HEK293 (cell line): ENCODE measurements around the gene CFAP46.

ENCODE experiments used
- CTCF ChIA-PET: fragments of 350-600 bp; formaldehyde crosslinking; extraction: SDS; loops from one replicate; lab custom pipeline; 2021; ENCODE audit warnings: antibody characterized with exemption; lab: Yijun Ruan, JAX
- POLR2A ChIA-PET: fragments of 300-600 bp; formaldehyde crosslinking; extraction: SDS; loops from one replicate; lab custom pipeline; 2020; ENCODE audit warnings: antibody characterized with exemption, inconsistent platforms; lab: Yijun Ruan, JAX
- H3K27ac ChIP-seq: fragments of 200-500 bp; sonication (Bioruptor generic); 2 replicates; pipeline ENCODE4 v1.5.1; 2014; ENCODE audit warnings: low read depth, low read length, control low read depth, inconsistent platforms; ENCODE audit errors: extremely low read depth
- H3K36me3 ChIP-seq, 2 experiments: fragments of 200-500 bp in 1 of 2; sonication (Bioruptor generic) in 1 of 2; 1 replicate in 1 of 2; 2 replicates in 1 of 2; pipeline ENCODE4 v1.5.1; 2014 to 2017; ENCODE audit warnings: inconsistent platforms in 2 of 2, low read length in 2 of 2; ENCODE audit not compliant: control insufficient read depth in 2 of 2, insufficient read depth in 1 of 2
- H3K4me1 ChIP-seq: fragments of 200-500 bp; sonication (Bioruptor generic); 2 replicates; pipeline ENCODE4 v1.5.1; 2014; ENCODE audit warnings: mild to moderate bottlenecking, low read length, inconsistent platforms; ENCODE audit not compliant: control insufficient read depth, insufficient read depth
- H3K4me3 ChIP-seq: 2 replicates; pipeline ENCODE4 v1.5.1; 2011; ENCODE audit warnings: low read depth, mild to moderate bottlenecking, control low read depth, low read length, moderate library complexity
- H3K9me3 ChIP-seq: fragments of 200-500 bp; sonication (Bioruptor generic); 2 replicates; pipeline ENCODE4 v1.5.1; 2014; ENCODE audit warnings: low read depth, low read length, inconsistent platforms; ENCODE audit not compliant: control insufficient read depth, insufficient read depth
- ATF2 ChIP-seq: fragments of 450-650 bp; formaldehyde crosslinking; IDR thresholded peaks from 2 replicates; pipeline ENCODE4 v1.5.1; 2016; ENCODE audit warnings: missing biosample characterization, missing genetic modification characterization, low read depth
- HOXA7 ChIP-seq: sonication (generic); formaldehyde crosslinking; IDR thresholded peaks from 2 replicates; pipeline ENCODE4 v1.8.1; 2022; ENCODE audit warnings: missing genetic modification reagents, borderline replicate concordance
- HOXD13 ChIP-seq: sonication (generic); formaldehyde crosslinking; IDR thresholded peaks from 2 replicates; pipeline ENCODE4 v1.8.0; 2022; ENCODE audit warnings: missing genetic modification reagents, borderline replicate concordance
- KLF8 ChIP-seq: fragments of 450-650 bp; formaldehyde crosslinking; IDR thresholded peaks from 2 replicates; pipeline ENCODE4 v1.5.1; 2016; ENCODE audit warnings: missing biosample characterization, missing genetic modification characterization
- PRDM6 ChIP-seq: fragments of 450-650 bp; formaldehyde crosslinking; IDR thresholded peaks from 2 replicates; pipeline ENCODE4 v1.5.1; 2017; ENCODE audit warnings: missing biosample characterization, missing genetic modification characterization
- REPIN1 ChIP-seq: fragments of 450-650 bp; formaldehyde crosslinking; IDR thresholded peaks from 2 replicates; pipeline ENCODE4 v1.5.1; 2017; ENCODE audit warnings: missing biosample characterization, missing genetic modification characterization, low read depth
- SALL2 ChIP-seq: fragments of 450-650 bp; formaldehyde crosslinking; IDR thresholded peaks from 2 replicates; pipeline ENCODE4 v1.5.0; 2017; ENCODE audit warnings: missing biosample characterization, mild to moderate bottlenecking, missing genetic modification characterization, borderline replicate concordance
- ZFHX2 ChIP-seq: fragments of 450-650 bp; formaldehyde crosslinking; conservative IDR thresholded peaks from 2 replicates; pipeline ENCODE4 v1.5.1; 2016; ENCODE audit warnings: missing biosample characterization, missing genetic modification characterization
- ZFP3 ChIP-seq: fragments of 450-650 bp; formaldehyde crosslinking; IDR thresholded peaks from 2 replicates; pipeline ENCODE4 v1.5.1; 2016; ENCODE audit warnings: low read depth, missing biosample characterization, missing genetic modification characterization
- ZFP37 ChIP-seq: fragments of 450-650 bp; formaldehyde crosslinking; IDR thresholded peaks from 2 replicates; pipeline ENCODE4 v1.5.1; 2016; ENCODE audit warnings: missing biosample characterization, missing genetic modification characterization
- ZNF138 ChIP-seq: fragments of 450-650 bp; formaldehyde crosslinking; IDR thresholded peaks from 2 replicates; pipeline ENCODE4 v1.5.1; 2016; ENCODE audit warnings: missing biosample characterization, missing genetic modification characterization, borderline replicate concordance
- ZNF157 ChIP-seq: fragments of 450-650 bp; formaldehyde crosslinking; IDR thresholded peaks from 2 replicates; pipeline ENCODE4 v1.5.1; 2016; ENCODE audit warnings: missing biosample characterization, missing genetic modification characterization
- ZNF26 ChIP-seq: fragments of 450-650 bp; formaldehyde crosslinking; IDR thresholded peaks from 2 replicates; pipeline ENCODE4 v1.5.1; 2016; ENCODE audit warnings: missing biosample characterization, missing genetic modification characterization
- ZNF366 ChIP-seq: fragments of 450-650 bp; formaldehyde crosslinking; conservative IDR thresholded peaks from 2 replicates; pipeline ENCODE4 v1.5.1; 2016; ENCODE audit warnings: missing biosample characterization, missing genetic modification characterization
- ZNF37A ChIP-seq: fragments of 450-650 bp; IDR thresholded peaks from 2 replicates; pipeline ENCODE4 v1.5.1; 2018; ENCODE audit warnings: missing biosample characterization, missing genetic modification characterization
- ZNF416 ChIP-seq: fragments of 450-650 bp; formaldehyde crosslinking; IDR thresholded peaks from 2 replicates; pipeline ENCODE4 v1.5.1; 2016; ENCODE audit warnings: missing biosample characterization, missing genetic modification characterization
- ZNF621 ChIP-seq: fragments of 450-650 bp; formaldehyde crosslinking; IDR thresholded peaks from 2 replicates; pipeline ENCODE4 v1.5.1; 2017; ENCODE audit warnings: missing biosample characterization, missing genetic modification characterization
- ZNF626 ChIP-seq: fragments of 450-650 bp; sonication (Bioruptor Pico); formaldehyde crosslinking; IDR thresholded peaks from 2 replicates; pipeline ENCODE4 v1.5.1; 2018; ENCODE audit warnings: missing biosample characterization, missing genetic modification characterization, inconsistent platforms
- ZNF660 ChIP-seq: fragments of 450-650 bp; IDR thresholded peaks from 2 replicates; pipeline ENCODE4 v1.5.1; 2018; ENCODE audit warnings: missing biosample characterization, mild to moderate bottlenecking, missing genetic modification characterization
- ZNF692 ChIP-seq: fragments of 450-650 bp; formaldehyde crosslinking; IDR thresholded peaks from 2 replicates; pipeline ENCODE4 v1.5.1; 2016; ENCODE audit warnings: missing biosample characterization, missing genetic modification characterization
- ZNF704 ChIP-seq: fragments of 450-650 bp; formaldehyde crosslinking; IDR thresholded peaks from 2 replicates; pipeline ENCODE4 v1.5.1; 2016; ENCODE audit warnings: missing biosample characterization, missing genetic modification characterization
- ZNF76 ChIP-seq: fragments of 450-650 bp; formaldehyde crosslinking; IDR thresholded peaks from 2 replicates; pipeline ENCODE4; 2016; ENCODE audit warnings: low read depth, missing biosample characterization, missing genetic modification characterization, borderline replicate concordance
- ZSCAN30 ChIP-seq: fragments of 450-650 bp; IDR thresholded peaks from 2 replicates; pipeline ENCODE4 v1.5.1; 2018; ENCODE audit warnings: missing biosample characterization, mild to moderate bottlenecking, missing genetic modification characterization, moderate library complexity

CFAP46 gene

GRCh38 chr10:132851451-132851850, 90.9 kb downstream of the CFAP46 start:
- ChIA-PET POLR2A (no interaction called here), CTCF (no interaction called here)
- no peaks in the 10 kb centered on the region for H3K36me3 ChIP-seq
- no peaks in the 10 kb centered on the region for H3K4me1 ChIP-seq
- no peak overlapping the region for H3K27ac ChIP-seq
- TF ChIP-seq PRDM6 = no peak
- no peak for TF ChIP-seq REPIN1 (tag by site-specific recombination)
- no peak for TF ChIP-seq ATF2 (tag by site-specific recombination)
- no peak for TF ChIP-seq ZFHX2 (tag by site-specific recombination)
- TF ChIP-seq ZFP3 (tag by site-specific recombination) = no peak
- no peak for TF ChIP-seq ZNF366 (tag by site-specific recombination)
- TF ChIP-seq ZNF660 (tag by site-specific recombination) = no peak
- no peak for TF ChIP-seq ZFP37 (tag by site-specific recombination)
- no peak for TF ChIP-seq ZSCAN30 (tag by site-specific recombination)
- TF ChIP-seq ZNF621 (tag by site-specific recombination) = no peak
- no peaks in the 10 kb centered on the region for H3K9me3 ChIP-seq
- no peak overlapping the region for H3K4me3 ChIP-seq

- Histone ChIP-seq H3K27ac (no peak overlapping the region), H3K9me3 (no peaks in the 10 kb centered on the region), H3K4me1 (no peaks in the 10 kb centered on the region), H3K36me3 (no peaks in the 10 kb centered on the region)
- POLR2A ChIA-PET = no interaction called here
- TF ChIP-seq HOXA7 (CRISPR knock-in tag) = no peak
- TF ChIP-seq ZNF26 (tag by site-specific recombination) = no peak
- TF ChIP-seq ZNF626 = no peak
- TF ChIP-seq ZSCAN30 (tag by site-specific recombination) = no peak
- TF ChIP-seq HOXD13 (CRISPR knock-in tag) = no peak
- no peak for TF ChIP-seq ZNF138 (tag by site-specific recombination)
- no peak for TF ChIP-seq ZNF157 (tag by site-specific recombination)
- TF ChIP-seq ZNF692 (tag by site-specific recombination) = no peak
- no peak for TF ChIP-seq ZNF76
- TF ChIP-seq ZNF37A (tag by site-specific recombination) = no peak
- no peak for TF ChIP-seq SALL2 (tag by site-specific recombination)
- no peak for TF ChIP-seq KLF8 (tag by site-specific recombination)
- no peak for TF ChIP-seq ZNF704 (tag by site-specific recombination)
- TF ChIP-seq ZNF416 (tag by site-specific recombination) = no peak
- TF ChIP-seq, all 188 proteins: peak for 0
- H3K4me3 ChIP-seq = no peak overlapping the region
- CTCF ChIA-PET = interaction anchor here (0.8 kb wide), 2 partner anchors 11 to 53 kb away, joined by 3 read pairs; no protein-coding TSS in a partner anchor
Observed at GRCh38 chr10:132850896-132851295, 91.5 kb downstream of the CFAP46 start.
